ENCODE data around the gene MPHOSPH9.

DNA sequence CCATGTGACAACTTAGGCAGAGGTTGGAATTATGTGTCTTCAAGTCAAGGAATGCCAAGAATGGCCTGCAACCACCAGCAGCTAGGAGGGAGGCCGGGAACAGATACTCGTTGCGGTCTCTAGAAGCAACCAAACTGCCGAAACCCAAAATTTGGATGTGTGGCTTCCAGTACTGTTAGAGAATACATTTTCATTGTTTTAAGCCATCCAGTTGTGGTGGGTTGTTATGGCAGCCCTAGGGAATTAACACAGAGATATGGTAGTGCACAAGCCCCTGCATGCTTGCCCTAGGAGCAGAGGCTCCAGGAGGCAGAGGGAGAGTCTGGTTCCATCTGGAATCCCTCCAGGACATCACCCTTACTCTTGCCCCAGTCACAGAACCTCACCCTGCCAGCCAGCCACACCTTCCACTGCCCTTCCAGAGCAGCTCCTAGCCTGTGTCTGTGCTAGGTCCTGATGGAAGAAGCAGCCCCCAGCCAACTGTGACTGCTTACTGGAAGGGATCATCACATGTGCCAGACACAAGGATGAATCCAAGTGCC is 101.6 kb downstream of the MPHOSPH9 start:
- no peak for TF ChIP-seq ZNF274 (IDR thresholded peaks at IDR 0.05; ENCODE audit: low read depth, low read length)
- TF ChIP-seq YY1 (IDR thresholded peaks at IDR 0.05; ENCODE audit: insufficient read depth, insufficient read length): no peak
